Measurements from ENCODE around the gene CLIP2.

Gene CLIP2

GRCh38 chr7:74449144-74449543 lies 159.9 kb downstream of the CLIP2 start:
- FAIRE-seq = no peak

- no peak for FAIRE-seq
Measured at GRCh38 chr7:74449809-74450397, 160.7 kb downstream of the CLIP2 start.

- FAIRE-seq = no peak
Measured at GRCh38 chr7:74452748-74453321, 163.6 kb downstream of the CLIP2 start.

- no peak for FAIRE-seq
Measured at GRCh38 chr7:74453322-74454011, 164.3 kb downstream of the CLIP2 start, which contains the start of gene GTF2IRD1. Gene GTF2IRD1, plus strand, starts transcription at chr7:74453906. Its CDS starts 54,175 bp downstream, at chr7:74508081.

- FAIRE-seq = no peak
Measured at GRCh38 chr7:74454021-74454924, 165.1 kb downstream of the CLIP2 start.

GRCh38 chr7:74454925-74455288 lies 165.7 kb downstream of the CLIP2 start:
- FAIRE-seq = no peak

- no peak for FAIRE-seq
Measured at GRCh38 chr7:74455291-74455804, 166.1 kb downstream of the CLIP2 start.
